ENCODE measurements around the gene PLD5. TPM values are rescaled to one million over a fixed set of nuclear protein-coding genes. Genes with fewer than 3 reads are reported as not detected.

The PLD5 gene
- total RNA-seq, 5 donors from 2014 or later (not counting 1 experiment from before 2014, with no cell fraction given), result not detected

- no peak overlapping the region for H3K27ac ChIP-seq (ENCODE audit: low read length)
- ATAC-seq (replicated peaks in 1 of 4) (no peak), DNase-seq (no peak)
- peak overlapping the region in 2 of 3 donors; percentile 35 to 52 for H3K4me3 Mint-ChIP-seq
- H3K4me1 Mint-ChIP-seq, result peaks cover 0 to 18% (median 15%) of the 10 kb centered on the region in 3 donors
- no peak overlapping the region for H3K4me3 ChIP-seq (ENCODE audit: control insufficient read depth in 1 of 2, extremely low read depth in 1 of 2, low read length in 1 of 2)
- peaks cover 16 to 32% of the 10 kb centered on the region in 2 experiments for H3K27me3 ChIP-seq (replicated peaks in 1 of 2; ENCODE audit: control insufficient read depth in 2 of 2, extremely low read depth in 1 of 2, insufficient read depth in 2 of 2, low read length in 1 of 2)
- ChIA-PET POLR2A (no interaction called here), CTCF (no interaction called here)
- peaks cover 60 to 65% of the 10 kb centered on the region in 2 donors for H3K27me3 Mint-ChIP-seq
- no peaks in the 10 kb centered on the region for H3K9me3 ChIP-seq
- peaks cover 0 to 8% of the 10 kb centered on the region in 2 experiments for H3K4me1 ChIP-seq (ENCODE audit: control insufficient read depth in 1 of 2, extremely low read depth in 1 of 2, insufficient read depth in 2 of 2, low read length in 2 of 2)
- H3K36me3 ChIP-seq (ENCODE audit: control insufficient read depth in 2 of 2, extremely low read depth in 1 of 2, insufficient read depth in 1 of 2, low read length in 1 of 2), result no peaks in the 10 kb centered on the region
- no CpG with 5 or more reads among the region's 6 CpGs for WGBS (ENCODE audit: insufficient coverage)
- no peak overlapping the region for H3K27ac Mint-ChIP-seq
- H3K36me3 Mint-ChIP-seq, result no peaks in the 10 kb centered on the region
- no peaks in the 10 kb centered on the region for H3K9me3 Mint-ChIP-seq
These were observed 2.1 kb downstream of the PLD5 start for GRCh38 chr1:242522304-242522945.

GRCh38 chr1:242515555-242515954, 8.9 kb downstream of the PLD5 start:
- CTCF ChIA-PET, result no interaction called here
- DNase-seq (no peak), ATAC-seq (replicated peaks in 1 of 4) (no peak)
- Mint-ChIP-seq H3K27ac (no peak overlapping the region), H3K27me3 (peaks cover 12 to 22% of the 10 kb centered on the region in 2 donors), H3K9me3 (peaks cover 0 to 4% (median 0%) of the 10 kb centered on the region in 3 donors), H3K4me3 (no peak overlapping the region), H3K4me1 (no peaks in the 10 kb centered on the region), H3K36me3 (no peaks in the 10 kb centered on the region)
- H3K4me1 ChIP-seq (ENCODE audit: control insufficient read depth in 1 of 2, extremely low read depth in 1 of 2, insufficient read depth in 2 of 2, low read length in 2 of 2), result no peaks in the 10 kb centered on the region
- H3K9me3 ChIP-seq, result no peaks in the 10 kb centered on the region
- H3K27me3 ChIP-seq (replicated peaks in 1 of 2; ENCODE audit: control insufficient read depth in 2 of 2, extremely low read depth in 1 of 2, insufficient read depth in 2 of 2, low read length in 1 of 2), result peaks cover 0 to 2% of the 10 kb centered on the region in 2 experiments
- POLR2A ChIA-PET, result no interaction called here
- WGBS (ENCODE audit: insufficient coverage), result no CpG with 5 or more reads among the region's 2 CpGs
- H3K36me3 ChIP-seq (ENCODE audit: control insufficient read depth in 2 of 2, extremely low read depth in 1 of 2, insufficient read depth in 1 of 2, low read length in 1 of 2), result no peaks in the 10 kb centered on the region
- H3K4me3 ChIP-seq (ENCODE audit: control insufficient read depth in 1 of 2, extremely low read depth in 1 of 2, low read length in 1 of 2), result no peak overlapping the region
- H3K27ac ChIP-seq (ENCODE audit: low read length), result no peak overlapping the region

GRCh38 chr1:242506724-242507123, 17.8 kb downstream of the PLD5 start:
- no peaks in the 10 kb centered on the region for H3K9me3 ChIP-seq
- H3K4me1 ChIP-seq (ENCODE audit: control insufficient read depth in 1 of 2, extremely low read depth in 1 of 2, insufficient read depth in 2 of 2, low read length in 2 of 2), result no peaks in the 10 kb centered on the region
- Mint-ChIP-seq H3K9me3 (peaks cover 0 to 3% (median 0%) of the 10 kb centered on the region in 3 donors), H3K4me1 (no peaks in the 10 kb centered on the region), H3K4me3 (no peak overlapping the region), H3K27ac (no peak overlapping the region), H3K27me3 (peaks cover 0 to 16% of the 10 kb centered on the region in 2 donors), H3K36me3 (no peaks in the 10 kb centered on the region)
- H3K4me3 ChIP-seq (ENCODE audit: control insufficient read depth in 1 of 2, extremely low read depth in 1 of 2, low read length in 1 of 2), result no peak overlapping the region
- POLR2A ChIA-PET, result no interaction called here
- WGBS (ENCODE audit: insufficient coverage), result 82% methylated on average over 8 of the region's 12 CpGs
- H3K27ac ChIP-seq (ENCODE audit: low read length), result no peak overlapping the region
- CTCF ChIA-PET, result no interaction called here
- no peaks in the 10 kb centered on the region for H3K36me3 ChIP-seq (ENCODE audit: control insufficient read depth in 2 of 2, extremely low read depth in 1 of 2, insufficient read depth in 1 of 2, low read length in 1 of 2)
- DNase-seq (no peak), ATAC-seq (replicated peaks in 1 of 4) (no peak)
- no peaks in the 10 kb centered on the region for H3K27me3 ChIP-seq (replicated peaks in 1 of 2; ENCODE audit: control insufficient read depth in 2 of 2, extremely low read depth in 1 of 2, insufficient read depth in 2 of 2, low read length in 1 of 2)

GRCh38 chr1:242489545-242489944, 35.0 kb downstream of the PLD5 start:
- no peak overlapping the region for H3K4me3 ChIP-seq (ENCODE audit: control insufficient read depth in 1 of 2, extremely low read depth in 1 of 2, low read length in 1 of 2)
- ChIA-PET CTCF (no interaction called here), POLR2A (no interaction called here)
- Mint-ChIP-seq H3K9me3 (peaks cover 2 to 6% (median 4%) of the 10 kb centered on the region in 3 donors), H3K36me3 (no peaks in the 10 kb centered on the region), H3K4me3 (no peak overlapping the region), H3K27ac (no peak overlapping the region), H3K27me3 (peaks cover 0 to 3% of the 10 kb centered on the region in 2 donors), H3K4me1 (no peaks in the 10 kb centered on the region)
- no peaks in the 10 kb centered on the region for H3K4me1 ChIP-seq (ENCODE audit: control insufficient read depth in 1 of 2, extremely low read depth in 1 of 2, insufficient read depth in 2 of 2, low read length in 2 of 2)
- H3K9me3 ChIP-seq, result no peaks in the 10 kb centered on the region
- ATAC-seq (replicated peaks in 1 of 4), result no peak
- no peak for DNase-seq
- H3K27ac ChIP-seq (ENCODE audit: low read length), result no peak overlapping the region
- 85% methylated on average over 2 of the region's 3 CpGs for WGBS (ENCODE audit: insufficient coverage)
- no peaks in the 10 kb centered on the region for H3K36me3 ChIP-seq (ENCODE audit: control insufficient read depth in 2 of 2, extremely low read depth in 1 of 2, insufficient read depth in 1 of 2, low read length in 1 of 2)
- no peaks in the 10 kb centered on the region for H3K27me3 ChIP-seq (replicated peaks in 1 of 2; ENCODE audit: control insufficient read depth in 2 of 2, extremely low read depth in 1 of 2, insufficient read depth in 2 of 2, low read length in 1 of 2)

GRCh38 chr1:242477944-242478343, 46.6 kb downstream of the PLD5 start:
- Histone ChIP-seq H3K36me3 (ENCODE audit: control insufficient read depth in 2 of 2, extremely low read depth in 1 of 2, insufficient read depth in 1 of 2, low read length in 1 of 2) (no peaks in the 10 kb centered on the region), H3K9me3 (no peaks in the 10 kb centered on the region), H3K27me3 (replicated peaks in 1 of 2; ENCODE audit: control insufficient read depth in 2 of 2, extremely low read depth in 1 of 2, insufficient read depth in 2 of 2, low read length in 1 of 2) (peaks cover 0 to 5% of the 10 kb centered on the region in 2 experiments), H3K4me3 (ENCODE audit: control insufficient read depth in 1 of 2, extremely low read depth in 1 of 2, low read length in 1 of 2) (no peak overlapping the region), H3K27ac (ENCODE audit: low read length) (no peak overlapping the region), H3K4me1 (ENCODE audit: control insufficient read depth in 1 of 2, extremely low read depth in 1 of 2, insufficient read depth in 2 of 2, low read length in 2 of 2) (no peaks in the 10 kb centered on the region)
- DNase-seq, result no peak
- no peak for ATAC-seq (replicated peaks in 1 of 4)
- H3K27me3 Mint-ChIP-seq, result peaks cover 3 to 17% of the 10 kb centered on the region in 2 donors
- WGBS (ENCODE audit: insufficient coverage), result 63% methylated on average over 1 of the region's 3 CpGs
- H3K36me3 Mint-ChIP-seq, result no peaks in the 10 kb centered on the region
- H3K27ac Mint-ChIP-seq, result no peak overlapping the region
- ChIA-PET POLR2A (no interaction called here), CTCF (interaction anchor here in 1 of 2 donors (0.6 kb wide), 1 partner anchor 845 kb away, joined by 5 read pairs; no protein-coding TSS in a partner anchor)
- peaks cover 0 to 7% (median 0%) of the 10 kb centered on the region in 3 donors for H3K9me3 Mint-ChIP-seq
- H3K4me1 Mint-ChIP-seq, result no peaks in the 10 kb centered on the region
- H3K4me3 Mint-ChIP-seq, result no peak overlapping the region

- no peak overlapping the region for H3K27ac ChIP-seq (ENCODE audit: low read length)
- Mint-ChIP-seq H3K27ac (no peak overlapping the region), H3K4me1 (no peaks in the 10 kb centered on the region), H3K36me3 (no peaks in the 10 kb centered on the region), H3K9me3 (no peaks in the 10 kb centered on the region), H3K27me3 (peaks cover 4 to 14% of the 10 kb centered on the region in 2 donors), H3K4me3 (no peak overlapping the region)
- ChIA-PET CTCF (interaction anchor here in 1 of 2 donors (0.8 kb wide), 1 partner anchor 852 kb away, joined by 7 read pairs; no protein-coding TSS in a partner anchor), POLR2A (no interaction called here)
- ATAC-seq (replicated peaks in 1 of 4), result no peak
- no peaks in the 10 kb centered on the region for H3K4me1 ChIP-seq (ENCODE audit: control insufficient read depth in 1 of 2, extremely low read depth in 1 of 2, insufficient read depth in 2 of 2, low read length in 2 of 2)
- H3K9me3 ChIP-seq, result no peaks in the 10 kb centered on the region
- peaks cover 4 to 8% of the 10 kb centered on the region in 2 experiments for H3K27me3 ChIP-seq (replicated peaks in 1 of 2; ENCODE audit: control insufficient read depth in 2 of 2, extremely low read depth in 1 of 2, insufficient read depth in 2 of 2, low read length in 1 of 2)
- DNase-seq, result no peak
- no peaks in the 10 kb centered on the region for H3K36me3 ChIP-seq (ENCODE audit: control insufficient read depth in 2 of 2, extremely low read depth in 1 of 2, insufficient read depth in 1 of 2, low read length in 1 of 2)
- WGBS (ENCODE audit: insufficient coverage), result 63% methylated on average over 6 of the region's 6 CpGs
- no peak overlapping the region for H3K4me3 ChIP-seq (ENCODE audit: control insufficient read depth in 1 of 2, extremely low read depth in 1 of 2, low read length in 1 of 2)
These were observed 53.7 kb downstream of the PLD5 start for GRCh38 chr1:242470774-242471173.

Data from T-cell (primary cell).